Endodermal cell (in vitro differentiated cells): ENCODE data around the gene FPR3. TPM values are rescaled to one million over a fixed set of nuclear protein-coding genes. Genes with fewer than 3 reads are reported as not detected.

Source experiments
- DNase-seq: peaks from one replicate; pipeline ENCODE4 v3.0.0-alpha.2; 2017
- H3K27ac ChIP-seq: 2 replicates; pipeline ENCODE4 v1.5.1; 2013; ENCODE audit warnings: mild to moderate bottlenecking, low read depth, low read length, moderate library complexity
- H3K27me3 ChIP-seq: 2 replicates; pipeline ENCODE4 v1.6.1; 2013; ENCODE audit warnings: mild to moderate bottlenecking, low read length, moderate library complexity; ENCODE audit not compliant: insufficient read depth, control insufficient read depth, poor library complexity, severe bottlenecking
- H3K36me3 ChIP-seq: 2 replicates; pipeline ENCODE4 v1.7.0; 2013; ENCODE audit warnings: mild to moderate bottlenecking, low read length, moderate library complexity; ENCODE audit not compliant: control insufficient read depth, insufficient read depth
- H3K4me1 ChIP-seq: one replicate; pipeline ENCODE4 v1.7.0; 2013; ENCODE audit warnings: low read length; ENCODE audit not compliant: control insufficient read depth, insufficient read depth
- H3K4me3 ChIP-seq: 2 replicates; pipeline ENCODE4 v1.5.1; 2013; ENCODE audit warnings: mild to moderate bottlenecking, low read length, moderate library complexity
- H3K9ac ChIP-seq: 2 replicates; pipeline ENCODE4 v1.6.1; 2013; ENCODE audit warnings: mild to moderate bottlenecking, low read length, moderate library complexity; ENCODE audit not compliant: poor library complexity, severe bottlenecking; ENCODE audit errors: extremely low read depth
- H3K9me3 ChIP-seq: 2 replicates; pipeline ENCODE4 v1.6.1; 2013; ENCODE audit warnings: mild to moderate bottlenecking, low read length, moderate library complexity; ENCODE audit not compliant: control insufficient read depth
- H3K27ac Mint-ChIP-seq: 2 replicates; pipeline ENCODE4 v1.8.0; 2020; ENCODE audit warnings: mixed read lengths
- H3K27me3 Mint-ChIP-seq: 2 replicates; pipeline ENCODE4 v1.8.0; 2021; ENCODE audit warnings: mild to moderate bottlenecking, mixed read lengths; ENCODE audit not compliant: insufficient read depth
- H3K36me3 Mint-ChIP-seq: 2 replicates; pipeline ENCODE4 v1.8.0; 2020; ENCODE audit warnings: low read depth, mixed read lengths
- H3K4me1 Mint-ChIP-seq: 2 replicates; pipeline ENCODE4 v1.8.0; 2020; ENCODE audit warnings: mixed read lengths
- H3K4me3 Mint-ChIP-seq: 2 replicates; pipeline ENCODE4 v1.8.0; 2020; ENCODE audit warnings: mild to moderate bottlenecking, moderate library complexity, mixed read lengths
- H3K9me3 Mint-ChIP-seq: 2 replicates; pipeline ENCODE4 v1.8.0; 2020; ENCODE audit warnings: mild to moderate bottlenecking, mixed read lengths
- WGBS, 2 experiments: methylation state at CpG; one replicate each; pipeline versions ENCODE4 v1.1.5 to v1.1.7; 2013; ENCODE audit warnings: missing lambda C conversion rate in 2 of 2, mixed read lengths in 1 of 2; ENCODE audit not compliant: insufficient coverage in 1 of 2, insufficient read length in 1 of 2; 5-methylcytosine and 5-hydroxymethylcytosine counted together
- total RNA-seq, 2 donors: library from RNA; stranded (reverse); fragmentation: NEBNext Ultra II Directional in 1 of 2; extraction: Animal tissue kit (Norgen Biotek cat#: 25700) in 1 of 2; gene quantifications; 2 replicates in 1 of 2; 3 replicates in 1 of 2; pipeline ENCODE4 v1.2.1, GENCODE V29; 2021
- TF ChIP-seq, protein P1 (sequence below): fragments of 200-600 bp; sonication (generic); conservative IDR thresholded peaks from 2 replicates; pipeline ENCODE4 v1.5.0; 2021; ENCODE audit warnings: antibody characterized with exemption, mild to moderate bottlenecking

The FPR3 gene
- total RNA-seq, 2 donors from 2014 or later = not detected

DNA sequence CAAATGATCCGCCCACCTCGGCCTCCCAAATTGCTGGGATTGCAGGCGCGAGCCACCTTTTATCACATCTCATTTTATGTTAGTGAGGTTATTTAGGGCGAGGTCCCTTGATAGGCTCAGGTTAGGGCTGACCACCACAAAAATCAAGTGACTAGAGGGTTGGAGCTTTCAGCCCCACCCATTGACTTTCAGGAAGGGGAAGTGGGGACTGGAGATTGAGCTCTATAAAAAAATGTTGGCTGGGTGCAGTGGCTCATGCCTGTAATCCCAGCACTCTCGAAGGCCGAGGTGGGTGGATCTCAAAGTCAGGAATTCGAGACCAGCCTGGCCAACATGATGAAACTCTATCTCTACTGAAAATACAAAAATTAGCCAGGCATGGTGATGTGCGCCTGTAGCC is 20.1 kb downstream of the FPR3 start:
- H3K4me1 ChIP-seq = no peaks in the 10 kb centered on the region
- H3K36me3 ChIP-seq = no peaks in the 10 kb centered on the region
- Mint-ChIP-seq H3K4me3 (no peak overlapping the region), H3K27me3 (peaks cover 2% of the 10 kb centered on the region), H3K27ac (no peak overlapping the region), H3K4me1 (no peaks in the 10 kb centered on the region), H3K9me3 (peaks cover 46% of the 10 kb centered on the region), H3K36me3 (peaks cover 5% of the 10 kb centered on the region)
- peaks cover 64% of the 10 kb centered on the region for H3K9me3 ChIP-seq
- no peak overlapping the region for H3K9ac ChIP-seq
- TF ChIP-seq, protein P1, sequence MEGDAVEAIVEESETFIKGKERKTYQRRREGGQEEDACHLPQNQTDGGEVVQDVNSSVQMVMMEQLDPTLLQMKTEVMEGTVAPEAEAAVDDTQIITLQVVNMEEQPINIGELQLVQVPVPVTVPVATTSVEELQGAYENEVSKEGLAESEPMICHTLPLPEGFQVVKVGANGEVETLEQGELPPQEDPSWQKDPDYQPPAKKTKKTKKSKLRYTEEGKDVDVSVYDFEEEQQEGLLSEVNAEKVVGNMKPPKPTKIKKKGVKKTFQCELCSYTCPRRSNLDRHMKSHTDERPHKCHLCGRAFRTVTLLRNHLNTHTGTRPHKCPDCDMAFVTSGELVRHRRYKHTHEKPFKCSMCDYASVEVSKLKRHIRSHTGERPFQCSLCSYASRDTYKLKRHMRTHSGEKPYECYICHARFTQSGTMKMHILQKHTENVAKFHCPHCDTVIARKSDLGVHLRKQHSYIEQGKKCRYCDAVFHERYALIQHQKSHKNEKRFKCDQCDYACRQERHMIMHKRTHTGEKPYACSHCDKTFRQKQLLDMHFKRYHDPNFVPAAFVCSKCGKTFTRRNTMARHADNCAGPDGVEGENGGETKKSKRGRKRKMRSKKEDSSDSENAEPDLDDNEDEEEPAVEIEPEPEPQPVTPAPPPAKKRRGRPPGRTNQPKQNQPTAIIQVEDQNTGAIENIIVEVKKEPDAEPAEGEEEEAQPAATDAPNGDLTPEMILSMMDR = no peak
- no peaks in the 10 kb centered on the region for H3K27me3 ChIP-seq
- no peak overlapping the region for H3K4me3 ChIP-seq
- WGBS, 2 experiments = 83 to 94% methylated on average over 4 to 9 of the region's 9 CpGs
- no peak overlapping the region for H3K27ac ChIP-seq
- DNase-seq = no peak

DNA sequence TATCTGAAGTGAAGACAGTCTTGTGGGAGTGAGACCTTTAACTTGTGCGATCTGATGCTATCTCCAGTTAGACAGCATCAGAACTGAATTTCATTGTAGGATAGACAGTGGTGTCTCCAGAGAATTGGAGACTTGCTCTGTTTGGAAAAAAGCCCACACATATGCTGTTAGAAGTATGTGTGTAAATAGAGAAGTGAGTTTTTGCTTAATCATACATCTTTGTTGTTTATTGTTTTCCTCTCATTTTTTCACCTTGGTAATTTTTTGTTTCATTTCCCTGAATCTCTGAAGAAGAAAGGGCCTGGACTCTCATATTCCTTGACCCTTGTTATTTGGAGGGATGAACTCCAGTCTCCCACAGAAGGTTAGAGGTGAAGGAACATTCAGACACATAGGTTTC is 21.8 kb downstream of the FPR3 start:
- Histone ChIP-seq H3K4me1 (no peaks in the 10 kb centered on the region), H3K9me3 (peaks cover 47% of the 10 kb centered on the region), H3K4me3 (no peak overlapping the region), H3K36me3 (no peaks in the 10 kb centered on the region), H3K27ac (no peak overlapping the region), H3K9ac (no peak overlapping the region), H3K27me3 (no peaks in the 10 kb centered on the region)
- peaks cover 40% of the 10 kb centered on the region for H3K9me3 Mint-ChIP-seq
- WGBS, 2 experiments = 85 to 90% methylated on average over 1 of the region's 1 CpG
- H3K4me3 Mint-ChIP-seq = no peak overlapping the region
- no peak overlapping the region for H3K27ac Mint-ChIP-seq
- H3K27me3 Mint-ChIP-seq = peaks cover 2% of the 10 kb centered on the region
- H3K4me1 Mint-ChIP-seq = no peaks in the 10 kb centered on the region
- no peaks in the 10 kb centered on the region for H3K36me3 Mint-ChIP-seq
- DNase-seq = no peak
- TF ChIP-seq, protein P1 = no peak

DNA sequence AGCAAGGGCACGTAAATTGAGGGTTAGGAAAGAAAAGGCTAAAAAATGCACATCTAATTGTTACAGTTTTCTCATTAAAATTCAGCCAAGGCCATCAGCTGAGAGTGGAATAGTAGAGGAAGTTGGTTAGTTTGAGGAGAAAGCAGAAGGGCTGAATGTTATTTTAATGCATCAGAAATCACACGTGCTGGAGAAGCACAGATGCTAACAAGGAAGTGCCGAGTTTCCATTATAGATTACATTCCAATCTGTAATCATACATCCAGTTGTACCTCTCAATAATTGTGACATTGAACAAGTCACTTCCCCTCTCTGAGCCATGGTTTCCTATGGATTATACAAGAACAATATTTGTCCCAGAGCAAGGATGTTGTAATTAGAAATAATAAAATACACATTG is 25.1 kb downstream of the FPR3 start:
- WGBS, 2 experiments = 65 to 82% methylated on average over 3 of the region's 3 CpGs
- peaks cover 5% of the 10 kb centered on the region for H3K27me3 Mint-ChIP-seq
- Histone ChIP-seq H3K27me3 (no peaks in the 10 kb centered on the region), H3K27ac (no peak overlapping the region), H3K36me3 (no peaks in the 10 kb centered on the region), H3K9ac (no peak overlapping the region), H3K9me3 (peaks cover 21% of the 10 kb centered on the region), H3K4me1 (no peaks in the 10 kb centered on the region), H3K4me3 (no peak overlapping the region)
- DNase-seq = no peak
- H3K36me3 Mint-ChIP-seq = no peaks in the 10 kb centered on the region
- no peaks in the 10 kb centered on the region for H3K4me1 Mint-ChIP-seq
- no peak overlapping the region for H3K27ac Mint-ChIP-seq
- H3K4me3 Mint-ChIP-seq = no peak overlapping the region
- TF ChIP-seq, protein P1 = no peak
- H3K9me3 Mint-ChIP-seq = peaks cover 38% of the 10 kb centered on the region
